ES-I3 (cell line): Measurements from ENCODE around the gene UBAP1.
"Not testable (repeated sequence)": the region's sequence is repeated elsewhere in the genome, so short reads cannot be mapped to it uniquely, and the experiment has no call there.

Source experiments
- H3K36me3 ChIP-seq: 2 replicates; pipeline ENCODE4 v1.6.1; 2013; ENCODE audit warnings: mild to moderate bottlenecking, low read length, control low read depth, moderate library complexity; ENCODE audit not compliant: insufficient read depth
- H3K4me1 ChIP-seq: 2 replicates; pipeline ENCODE4 v1.6.1; 2013; ENCODE audit warnings: mild to moderate bottlenecking, control low read depth, low read length; ENCODE audit not compliant: insufficient read depth
- H3K9ac ChIP-seq: 2 replicates; pipeline ENCODE4 v1.6.1; 2013; ENCODE audit warnings: low read depth, mild to moderate bottlenecking, low read length, moderate library complexity
- H3K9me3 ChIP-seq: 2 replicates; pipeline ENCODE4 v1.6.1; 2013; ENCODE audit warnings: mild to moderate bottlenecking, low read length, moderate library complexity; ENCODE audit not compliant: control insufficient read depth, insufficient read depth

The UBAP1 gene

DNA sequence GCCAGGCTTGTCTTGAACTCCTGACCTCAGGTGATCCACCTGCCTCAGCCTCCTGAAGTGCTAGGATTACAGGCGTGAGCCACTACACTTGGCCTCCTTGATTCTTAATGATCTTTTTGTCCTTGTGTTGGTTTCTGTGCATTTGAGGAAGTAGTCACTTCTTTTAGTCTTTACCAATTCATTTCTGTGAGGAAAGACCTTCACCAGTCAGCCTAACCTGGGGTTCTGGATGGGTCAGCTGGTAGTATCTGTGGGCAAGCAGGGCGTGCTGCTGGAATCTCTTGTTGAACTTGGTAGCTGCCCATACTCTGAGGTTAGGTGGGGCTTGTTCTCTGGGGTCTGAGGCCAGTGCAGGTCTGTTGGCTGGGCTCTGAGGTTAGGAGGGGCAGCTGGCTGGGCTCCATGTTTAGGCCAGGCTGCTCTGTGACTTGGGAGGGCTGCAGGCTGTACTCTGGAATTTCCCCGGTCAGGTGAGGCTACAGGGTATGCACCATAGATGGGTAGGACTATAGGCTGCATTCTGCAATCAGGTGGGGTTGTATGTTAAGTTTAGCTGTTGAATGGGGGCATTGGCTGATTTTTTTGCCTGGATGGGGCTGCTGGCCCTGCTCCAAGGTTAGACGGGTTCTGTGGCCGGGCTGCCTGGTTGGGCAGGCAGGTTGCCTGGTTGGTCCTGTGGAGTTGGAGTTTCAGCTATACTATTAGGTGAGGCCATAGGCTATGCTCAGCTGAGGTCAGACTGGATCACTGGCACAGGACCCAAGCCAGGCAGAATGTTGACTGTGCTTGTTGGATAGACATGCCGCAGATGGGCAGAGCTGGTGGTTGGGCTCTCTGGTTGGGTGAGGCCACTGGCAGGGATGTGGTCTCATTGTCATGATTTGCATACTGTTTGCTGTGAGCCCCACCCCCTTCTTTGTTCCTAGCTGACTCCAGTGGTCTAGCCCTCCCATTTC, 19.2 kb downstream of the UBAP1 start:
- Histone ChIP-seq H3K4me1 (0 out of 2 replicates have a peak, but pooled peaks cover 4% of the 10 kb centered on the region), H3K9ac (no peak overlapping the region), H3K36me3 (peaks cover 3% of the 10 kb centered on the region; the same call in 1 of the 2 replicates), H3K9me3 (no peaks in the 10 kb centered on the region)

DNA sequence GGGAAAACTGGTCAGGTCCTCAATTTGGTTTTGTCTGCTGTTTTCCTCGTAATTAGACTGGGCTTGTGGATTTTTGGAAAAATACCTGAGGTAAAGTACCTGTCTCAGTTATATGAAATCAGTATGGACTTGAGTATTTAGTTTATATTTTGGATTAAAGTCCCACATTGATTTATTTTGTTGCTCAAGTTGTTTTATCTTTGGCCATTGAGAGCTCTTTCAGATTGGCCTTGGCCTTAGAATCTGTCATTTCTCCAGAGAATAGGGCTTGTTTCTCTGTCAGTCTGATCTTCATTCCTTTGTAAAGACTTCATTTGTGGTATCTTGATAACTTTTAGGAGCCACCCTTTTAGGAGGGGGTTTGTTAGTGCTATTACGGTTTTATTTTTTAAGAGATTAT, 21.2 kb downstream of the UBAP1 start:
- H3K9ac ChIP-seq: no peak overlapping the region
- H3K4me1 ChIP-seq: 0 out of 2 replicates have a peak, but pooled peaks cover 4% of the 10 kb centered on the region
- H3K9me3 ChIP-seq: no peaks in the 10 kb centered on the region
- peaks cover 3% of the 10 kb centered on the region; the same call in 1 of the 2 replicates for H3K36me3 ChIP-seq

DNA sequence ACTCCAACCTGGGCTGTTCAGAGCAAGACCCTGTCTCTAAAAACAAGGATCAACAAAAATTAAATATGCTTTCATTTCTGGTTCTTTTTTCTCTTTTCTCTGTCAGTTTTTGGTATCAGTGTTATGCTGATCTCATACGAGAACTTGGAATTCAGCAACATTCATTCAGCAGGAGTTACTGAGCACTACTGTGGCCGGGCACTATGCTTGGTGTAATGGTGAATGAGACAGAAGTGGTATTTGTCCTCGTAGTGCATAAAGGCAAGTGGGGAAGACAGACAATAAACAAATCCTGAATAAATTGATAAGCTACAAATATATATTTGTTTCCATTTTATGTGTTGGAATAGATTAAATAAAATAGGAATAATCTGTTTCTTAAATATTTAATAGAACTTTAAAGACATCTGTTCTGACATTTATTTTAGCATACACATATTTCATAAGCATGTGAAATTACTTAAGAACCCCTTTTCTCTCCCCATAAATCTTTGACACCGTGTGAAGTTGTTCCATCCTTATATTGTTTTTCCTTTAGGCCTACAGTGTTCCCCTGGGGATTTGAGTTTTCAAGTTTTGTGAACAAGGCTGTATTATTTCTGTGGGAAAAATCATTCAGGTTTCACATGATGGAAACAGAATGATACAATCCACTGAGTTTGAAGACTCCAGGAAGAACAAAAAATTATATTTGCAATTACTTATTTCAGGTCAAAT, 24.6 kb downstream of the UBAP1 start:
- H3K4me1 ChIP-seq: 0 out of 2 replicates have a peak, but pooled peaks cover 3% of the 10 kb centered on the region
- no peaks in the 10 kb centered on the region for H3K9me3 ChIP-seq
- H3K36me3 ChIP-seq: peaks cover 3% of the 10 kb centered on the region; the same call in 1 of the 2 replicates
- no peak overlapping the region for H3K9ac ChIP-seq

DNA sequence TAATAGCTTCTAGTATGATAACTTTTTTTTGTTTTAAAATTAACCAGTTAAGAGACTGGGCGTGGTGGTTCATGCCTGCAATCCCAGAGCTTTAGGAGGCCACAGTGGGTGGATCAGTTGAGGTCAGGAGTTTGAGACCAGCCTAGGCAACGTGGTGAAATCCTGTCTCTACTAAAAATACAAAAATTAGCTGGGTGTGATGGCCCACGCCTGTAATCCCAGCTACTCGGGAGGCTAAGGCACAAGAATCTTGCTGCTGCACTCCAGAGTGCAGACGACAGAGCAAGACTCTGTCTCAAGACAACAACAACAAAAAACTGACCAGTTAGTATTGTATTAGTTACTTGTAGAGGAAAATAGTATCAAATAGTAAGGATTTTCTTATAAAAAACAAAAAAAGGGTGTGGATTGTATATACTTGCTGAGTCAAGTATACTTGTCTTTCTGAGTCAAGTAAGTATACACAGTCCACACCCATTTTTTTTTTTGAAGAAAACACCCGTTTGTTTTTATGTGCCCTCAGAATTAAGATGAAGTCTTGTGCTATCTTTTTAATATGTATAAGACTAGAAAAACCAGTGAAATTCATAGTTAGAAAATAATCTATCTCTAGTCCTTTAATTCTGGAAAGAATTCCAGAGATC, 25.3 kb downstream of the UBAP1 start:
- Histone ChIP-seq H3K9ac (no peak overlapping the region), H3K9me3 (no peaks in the 10 kb centered on the region), H3K4me1 (no peaks in the 10 kb centered on the region), H3K36me3 (peaks cover 3% of the 10 kb centered on the region; the same call in 1 of the 2 replicates)

DNA sequence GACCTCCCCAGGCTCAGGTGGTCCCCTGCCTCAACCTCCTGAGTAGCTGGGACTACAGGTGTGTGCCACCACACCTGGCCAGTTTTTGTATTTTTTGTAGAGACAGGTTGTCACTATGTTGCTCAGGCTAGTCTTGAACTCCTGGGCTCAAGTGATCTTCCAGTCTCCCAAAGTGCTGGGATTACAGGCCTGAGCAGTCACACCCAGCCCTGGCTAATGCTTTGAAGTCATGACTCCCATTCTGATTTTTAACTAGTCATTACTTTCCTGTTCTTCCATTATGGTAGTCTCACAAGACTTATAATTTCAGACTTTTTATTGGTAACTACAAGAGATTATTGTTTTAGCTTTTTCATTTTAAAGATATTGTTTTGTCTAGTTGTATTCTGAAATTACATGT, 26.3 kb downstream of the UBAP1 start:
- Histone ChIP-seq H3K4me1 (no peaks in the 10 kb centered on the region), H3K36me3 (peaks cover 3% of the 10 kb centered on the region; the same call in 1 of the 2 replicates), H3K9ac (no peak overlapping the region), H3K9me3 (no peaks in the 10 kb centered on the region)

DNA sequence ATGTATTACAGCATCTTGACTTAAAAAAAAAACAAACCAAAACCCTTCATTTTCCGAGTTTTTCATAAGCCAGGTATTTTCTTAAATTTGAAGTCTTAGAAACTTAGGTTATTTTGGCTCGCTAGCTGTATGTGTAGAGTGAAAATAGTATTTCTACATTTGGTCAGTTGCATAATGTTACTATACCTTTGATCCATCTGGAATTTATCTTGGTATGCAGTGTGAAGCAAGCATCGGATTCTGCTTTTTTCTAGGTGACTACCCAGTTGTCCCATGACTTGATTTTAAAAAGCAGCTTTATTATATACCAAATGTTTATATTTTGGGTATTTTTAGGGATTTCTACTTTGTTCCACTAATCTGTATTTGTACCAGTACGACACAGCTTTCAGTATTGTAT, 27.7 kb downstream of the UBAP1 start:
- no peaks in the 10 kb centered on the region for H3K4me1 ChIP-seq
- H3K9ac ChIP-seq: no peak overlapping the region
- no peaks in the 10 kb centered on the region; the same call in 1 of the 2 replicates for H3K36me3 ChIP-seq
- no peaks in the 10 kb centered on the region for H3K9me3 ChIP-seq

DNA sequence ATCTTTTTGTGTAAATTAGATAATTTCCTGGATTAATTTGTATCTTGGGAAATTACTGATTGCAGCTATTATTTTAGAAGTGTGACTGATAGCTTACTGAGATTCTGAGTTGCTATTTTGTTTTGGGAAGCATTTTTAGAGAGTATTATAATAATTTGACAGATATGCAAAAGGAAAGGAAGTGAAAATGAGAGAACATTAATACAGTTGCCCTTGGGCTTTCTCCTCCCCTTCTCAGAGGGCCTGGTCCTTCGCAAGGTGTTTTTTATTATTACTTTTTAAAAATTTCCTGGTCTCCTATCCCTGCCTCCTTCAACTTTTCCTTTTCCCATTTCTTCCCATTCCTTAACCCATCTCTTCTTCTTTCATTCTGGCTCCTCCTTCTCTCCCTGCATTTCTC, 32.6 kb downstream of the UBAP1 start:
- no peaks in the 10 kb centered on the region; the same call in 1 of the 2 replicates for H3K36me3 ChIP-seq
- H3K4me1 ChIP-seq: no peaks in the 10 kb centered on the region
- H3K9ac ChIP-seq: no peak overlapping the region
- H3K9me3 ChIP-seq: no peaks in the 10 kb centered on the region

DNA sequence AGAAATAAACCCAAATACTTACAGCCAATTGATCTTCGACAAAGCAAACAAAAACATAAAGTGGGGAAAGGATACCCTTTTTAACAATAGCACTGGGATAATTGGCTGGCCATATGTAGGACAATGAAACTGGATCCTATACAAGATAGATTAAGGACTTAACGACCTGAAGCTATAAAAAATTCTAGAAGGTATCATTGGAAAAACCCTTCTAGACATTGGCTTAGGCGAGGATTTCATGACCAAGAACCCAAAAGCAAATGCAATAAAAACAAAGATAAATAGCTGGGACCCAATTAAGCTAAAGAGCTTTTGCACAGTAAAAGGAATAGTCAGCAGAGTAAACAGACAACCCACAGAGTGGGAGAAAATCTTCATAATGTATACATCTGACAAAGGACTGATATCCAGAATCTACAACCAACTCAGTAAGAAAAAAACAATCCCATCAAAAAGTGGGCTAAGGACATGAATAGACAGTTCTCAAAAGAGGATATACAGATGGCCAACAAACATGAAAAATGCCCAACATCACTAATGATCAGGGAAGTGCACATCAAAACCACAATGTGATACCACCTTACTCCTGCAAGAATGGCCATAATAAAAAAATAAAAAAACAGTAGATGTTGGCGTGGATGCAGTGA, 35.6 kb downstream of the UBAP1 start:
- H3K36me3 ChIP-seq, H3K4me1 ChIP-seq, H3K9me3 ChIP-seq, H3K9ac ChIP-seq: not testable (repeated sequence)

DNA sequence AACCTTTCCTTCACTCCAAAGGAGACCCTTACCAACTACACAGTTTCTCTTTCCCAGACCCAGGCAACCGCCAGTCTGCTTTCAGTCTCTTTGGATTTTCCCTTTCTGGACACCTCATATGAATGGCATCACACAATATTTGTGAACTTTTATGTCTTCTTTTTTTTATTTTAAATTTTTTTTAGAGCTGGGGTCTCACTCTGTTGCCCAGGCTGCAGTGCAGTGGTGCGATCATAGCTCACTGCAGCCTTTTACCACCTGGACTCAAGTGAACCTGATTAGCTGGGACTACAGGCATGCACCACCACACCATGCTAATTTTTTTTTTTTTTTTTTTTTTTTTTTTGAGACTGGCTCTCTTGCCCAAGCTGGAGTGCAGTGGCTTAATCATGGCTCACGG, 37.5 kb downstream of the UBAP1 start:
- Histone ChIP-seq H3K9me3 (no peaks in the 10 kb centered on the region), H3K36me3 (no peaks in the 10 kb centered on the region), H3K9ac (no peak overlapping the region), H3K4me1 (no peaks in the 10 kb centered on the region)

DNA sequence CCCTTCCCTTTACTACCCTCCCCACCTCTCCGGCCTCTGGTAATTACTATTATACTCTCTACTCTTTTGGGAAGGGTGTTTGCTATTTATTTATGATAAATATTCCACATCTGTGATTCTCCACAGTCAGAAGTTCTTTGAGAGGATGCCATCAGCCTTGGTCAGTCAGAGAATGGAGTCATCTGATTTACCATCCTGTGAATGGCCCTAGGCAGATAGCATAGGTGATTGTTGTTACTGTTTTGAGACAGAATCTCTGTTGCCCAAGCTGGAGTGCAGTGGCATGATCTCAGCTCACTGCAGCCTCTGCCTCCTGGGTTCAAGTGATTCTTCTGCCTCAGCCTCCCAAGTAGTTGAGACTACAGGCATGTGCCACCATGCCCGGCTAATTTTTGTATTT, 38.2 kb downstream of the UBAP1 start:
- H3K9ac ChIP-seq, H3K4me1 ChIP-seq, H3K36me3 ChIP-seq, H3K9me3 ChIP-seq: not testable (repeated sequence)

DNA sequence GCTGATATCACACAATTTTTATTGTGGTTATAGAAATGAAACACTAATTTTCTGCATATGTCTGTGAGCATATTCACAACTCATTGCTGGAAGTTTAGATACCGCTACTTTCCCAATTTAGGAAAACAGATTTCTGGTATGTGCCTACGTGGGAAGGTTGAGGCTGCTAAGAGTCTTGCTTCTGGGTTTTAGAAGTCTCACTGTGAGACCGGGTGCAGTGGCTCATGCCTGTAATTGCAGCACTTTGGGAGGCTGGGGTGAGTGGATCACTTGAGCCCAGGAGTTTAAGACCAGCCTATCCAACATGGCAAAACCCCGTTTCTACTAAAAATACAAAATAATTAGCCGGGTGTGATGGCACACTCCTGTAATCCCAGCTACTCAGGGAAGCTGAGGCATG, 39.6 kb downstream of the UBAP1 start:
- H3K4me1 ChIP-seq: no peaks in the 10 kb centered on the region
- H3K9me3 ChIP-seq: no peaks in the 10 kb centered on the region
- no peaks in the 10 kb centered on the region for H3K36me3 ChIP-seq
- H3K9ac ChIP-seq: no peak overlapping the region

DNA sequence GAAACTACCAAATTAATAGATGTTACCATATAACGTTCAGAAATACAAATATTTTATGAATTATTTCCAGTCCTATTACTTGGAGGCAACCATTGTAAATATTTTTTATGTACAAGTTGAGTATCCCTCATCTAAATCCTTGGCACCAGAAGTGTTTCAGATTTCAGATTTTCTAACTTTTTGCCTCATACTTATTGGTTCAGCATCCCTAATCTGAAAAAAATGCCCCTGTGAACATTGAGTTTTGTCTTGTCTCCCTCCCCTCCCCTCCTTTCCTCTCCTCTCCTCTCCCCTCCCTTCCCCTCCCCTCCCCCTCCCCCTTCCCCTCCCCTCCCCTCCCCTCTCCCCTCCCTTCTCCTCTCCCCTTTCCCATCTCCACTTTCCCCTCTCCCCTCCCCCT, 40.6 kb downstream of the UBAP1 start:
- Histone ChIP-seq H3K9me3 (no peaks in the 10 kb centered on the region), H3K9ac (no peak overlapping the region), H3K4me1 (no peaks in the 10 kb centered on the region), H3K36me3 (no peaks in the 10 kb centered on the region; the same call in 1 of the 2 replicates)

DNA sequence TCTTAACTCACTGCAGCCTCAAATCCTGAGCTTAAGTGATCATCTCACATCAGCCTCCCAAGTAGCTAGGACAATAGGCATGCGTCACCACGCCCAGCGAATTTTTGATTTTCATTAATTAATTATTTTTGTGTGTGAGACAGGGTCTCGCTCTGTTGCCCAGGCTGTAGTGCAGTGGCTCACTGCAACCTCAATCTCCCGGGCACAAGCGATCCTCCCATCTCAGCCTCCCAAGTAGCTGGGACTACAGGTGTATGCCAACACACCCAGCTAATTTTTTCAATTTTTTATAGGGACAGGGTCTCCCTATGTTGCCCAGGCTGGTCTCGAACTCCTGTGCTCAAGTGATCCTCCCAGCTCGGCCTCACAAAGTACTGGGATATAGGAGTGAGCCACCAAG, 41.4 kb downstream of the UBAP1 start:
- H3K9ac ChIP-seq: no peak overlapping the region
- H3K4me1 ChIP-seq: no peaks in the 10 kb centered on the region
- no peaks in the 10 kb centered on the region for H3K9me3 ChIP-seq
- H3K36me3 ChIP-seq: no peaks in the 10 kb centered on the region; the same call in 1 of the 2 replicates

DNA sequence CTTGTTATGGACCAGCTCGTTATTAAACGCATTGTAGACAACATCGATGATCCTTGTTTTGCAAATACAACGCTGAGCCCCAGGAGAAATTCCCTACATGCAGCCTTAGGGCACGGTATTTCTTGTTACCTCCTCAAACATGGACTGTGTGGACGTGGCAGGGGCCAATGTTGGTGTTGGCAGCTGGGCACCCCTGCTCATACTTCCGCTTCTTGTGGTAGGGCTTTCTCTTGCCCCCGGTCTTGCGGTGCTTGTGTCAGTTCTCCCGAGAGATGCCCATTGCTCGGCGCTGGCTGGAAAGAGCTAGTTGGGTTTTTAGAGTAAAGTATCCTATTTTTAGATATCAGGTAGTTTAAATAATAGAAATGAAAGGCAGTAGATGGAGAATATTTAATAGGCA, 45.5 kb downstream of the UBAP1 start:
- Histone ChIP-seq H3K9me3 (no peaks in the 10 kb centered on the region), H3K9ac (no peak overlapping the region), H3K36me3 (no peaks in the 10 kb centered on the region; the same call in 1 of the 2 replicates), H3K4me1 (no peaks in the 10 kb centered on the region)
